Measurements from ENCODE around the gene YDJC. TPM values are rescaled to one million over a fixed set of nuclear protein-coding genes. Genes with fewer than 3 reads are reported as not detected.

The YDJC gene
- total and polyA plus RNA-seq, 2 donors (not counting 1 experiment from before 2014, with no cell fraction given), result 48.8 to 82.8 TPM

- Histone ChIP-seq H3K79me2 (ENCODE audit: control insufficient read depth, insufficient read depth, low read length) (peaks cover 90% of the 10 kb centered on the region), H2AFZ (ENCODE audit: insufficient read depth, low read depth, low read length, poor library complexity, severe bottlenecking) (no peak overlapping the region), H3K36me3 (replicated peaks in 1 of 2; ENCODE audit: control extremely low read depth in 1 of 2, control insufficient read depth in 1 of 2, extremely low read depth in 1 of 2, insufficient read depth in 2 of 2, low read length in 1 of 2) (peaks cover 8 to 35% of the 10 kb centered on the region in 2 experiments), H3K27me3 (replicated peaks in 1 of 4; ENCODE audit: control extremely low read depth in 1 of 4, control insufficient read depth in 3 of 4, insufficient read depth in 4 of 4, low read length in 3 of 4) (no peaks in the 10 kb centered on the region), H3K4me3 (ENCODE audit: control extremely low read depth in 1 of 5, extremely low read depth in 1 of 5, insufficient read depth in 1 of 5, low read depth in 2 of 5, low read length in 4 of 5) (no peak overlapping the region), H3K9ac (ENCODE audit: low read length) (no peak overlapping the region), H4K20me1 (ENCODE audit: control insufficient read depth, insufficient read depth, low read length, poor library complexity, severe bottlenecking) (peaks cover 81% of the 10 kb centered on the region), H3K4me1 (ENCODE audit: control insufficient read depth in 2 of 2, insufficient read depth in 2 of 2, low read length in 2 of 2) (peaks cover 12 to 33% of the 10 kb centered on the region in 2 donors), H3K4me2 (replicated peaks; ENCODE audit: low read depth, low read length, poor library complexity, severe bottlenecking) (no peak overlapping the region), H3K9me3 (ENCODE audit: control extremely low read depth in 1 of 3, control insufficient read depth in 2 of 3, insufficient read depth in 1 of 3, low read length in 2 of 3) (no peaks in the 10 kb centered on the region), H3K27ac (ENCODE audit: low read length in 2 of 2) (peak overlapping the region in 1 of 2 donors; percentile 43)
- TF ChIP-seq CTCF (IDR thresholded peaks at IDR 0.05) (no peak), EZH2 (IDR thresholded peaks at IDR 0.05; ENCODE audit: borderline replicate concordance, insufficient read depth, low read depth, low read length, poor library complexity, severe bottlenecking) (no peak)
- Mint-ChIP-seq H3K4me3 (no peak overlapping the region), H3K9me3 (ENCODE audit: insufficient read depth) (no peaks in the 10 kb centered on the region), H3K27me3 (no peaks in the 10 kb centered on the region), H3K4me1 (peaks cover 42% of the 10 kb centered on the region), H3K27ac (peak overlapping the region; percentile 70)
- DNase-seq, result no peak
- ChIA-PET CTCF (no interaction called here), POLR2A (no interaction called here)
- intact Hi-C loops (cut with micrococcal nuclease), result no loop called here
- ATAC-seq (ENCODE audit: low read depth), result no peak
- WGBS (ENCODE audit: insufficient coverage), result 74% methylated on average over 3 of the region's 4 CpGs
Measured at GRCh38 chr22:21613553-21614233, 16.1 kb downstream of the YDJC start.

GRCh38 chr22:21612858-21613257 lies 17.0 kb downstream of the YDJC start:
- Histone ChIP-seq H4K20me1 (ENCODE audit: control insufficient read depth, insufficient read depth, low read length, poor library complexity, severe bottlenecking) (peaks cover 85% of the 10 kb centered on the region), H3K4me1 (ENCODE audit: control insufficient read depth in 2 of 2, insufficient read depth in 2 of 2, low read length in 2 of 2) (peaks cover 12 to 33% of the 10 kb centered on the region in 2 donors), H3K27me3 (replicated peaks in 1 of 4; ENCODE audit: control extremely low read depth in 1 of 4, control insufficient read depth in 3 of 4, insufficient read depth in 4 of 4, low read length in 3 of 4) (no peaks in the 10 kb centered on the region), H2AFZ (ENCODE audit: insufficient read depth, low read depth, low read length, poor library complexity, severe bottlenecking) (no peak overlapping the region), H3K4me3 (ENCODE audit: control extremely low read depth in 1 of 5, extremely low read depth in 1 of 5, insufficient read depth in 1 of 5, low read depth in 2 of 5, low read length in 4 of 5) (no peak overlapping the region), H3K27ac (ENCODE audit: low read length in 2 of 2) (no peak overlapping the region), H3K36me3 (replicated peaks in 1 of 2; ENCODE audit: control extremely low read depth in 1 of 2, control insufficient read depth in 1 of 2, extremely low read depth in 1 of 2, insufficient read depth in 2 of 2, low read length in 1 of 2) (peaks cover 8 to 33% of the 10 kb centered on the region in 2 experiments), H3K9ac (ENCODE audit: low read length) (no peak overlapping the region), H3K79me2 (ENCODE audit: control insufficient read depth, insufficient read depth, low read length) (peaks cover 94% of the 10 kb centered on the region), H3K4me2 (replicated peaks; ENCODE audit: low read depth, low read length, poor library complexity, severe bottlenecking) (no peak overlapping the region), H3K9me3 (ENCODE audit: control extremely low read depth in 1 of 3, control insufficient read depth in 2 of 3, insufficient read depth in 1 of 3, low read length in 2 of 3) (no peaks in the 10 kb centered on the region)
- no peak overlapping the region for H3K4me3 Mint-ChIP-seq
- DNase-seq (no peak), ATAC-seq (ENCODE audit: low read depth) (no peak)
- CTCF ChIA-PET, result interaction anchor here (0.8 kb wide), 1 partner anchor 34 kb away, joined by 3 read pairs; no protein-coding TSS in a partner anchor
- H3K4me1 Mint-ChIP-seq, result peaks cover 41% of the 10 kb centered on the region
- TF ChIP-seq CTCF (IDR thresholded peaks at IDR 0.05), result no peak
- no peak for TF ChIP-seq EZH2 (IDR thresholded peaks at IDR 0.05; ENCODE audit: borderline replicate concordance, insufficient read depth, low read depth, low read length, poor library complexity, severe bottlenecking)
- intact Hi-C loops (cut with micrococcal nuclease), result no loop called here
- H3K27me3 Mint-ChIP-seq, result no peaks in the 10 kb centered on the region
- H3K9me3 Mint-ChIP-seq (ENCODE audit: insufficient read depth), result no peaks in the 10 kb centered on the region
- peak overlapping the region; percentile 26 for H3K27ac Mint-ChIP-seq
- WGBS (ENCODE audit: insufficient coverage), result 95% methylated on average over 7 of the region's 7 CpGs
- POLR2A ChIA-PET, result no interaction called here
